PC-3 (cell line): ENCODE measurements around the gene NBAS. TPM values are rescaled to one million over a fixed set of nuclear protein-coding genes. Genes with fewer than 3 reads are reported as not detected.

ENCODE experiments used
- ATAC-seq: fragments of 200-7000 bp; cut with Tn5 transposase; 2 replicates; pipeline ENCODE4 v1.9.1; 2020; ENCODE audit warnings: mild to moderate bottlenecking, moderate library complexity
- BruUV-seq: library from RNA; stranded (reverse); fragments of 400-500 nt; replicated peaks from 2 replicates; lab custom pipeline; 2021; lab: Mats Ljungman, UMichigan
- CTCF ChIA-PET: fragments of 300-600 bp; sonication (Branson Sonifier 250); formaldehyde crosslinking; loops from one replicate; lab custom pipeline; 2022; ENCODE audit warnings: antibody characterized with exemption; lab: Charles Lee
- POLR2A ChIA-PET: fragments of 300-600 bp; sonication (Branson Sonifier 250); formaldehyde crosslinking; loops from one replicate; lab custom pipeline; 2022; ENCODE audit warnings: antibody characterized with exemption; ENCODE audit not compliant: unreplicated experiment; lab: Charles Lee
- DNase-seq: peaks from one replicate; pipeline ENCODE4 v3.0.0-alpha.2; 2015
- H2AFZ ChIP-seq: fragments of 300-600 bp; sonication (generic); 2 replicates; pipeline ENCODE4 v1.6.0; 2016; ENCODE audit warnings: antibody characterized with exemption, low read length
- H3F3A ChIP-seq: fragments of 300-600 bp; sonication (generic); one replicate; pipeline ENCODE4 v1.6.0; 2017; ENCODE audit warnings: antibody characterized with exemption, low read length, control low read depth, mild to moderate bottlenecking; ENCODE audit not compliant: unreplicated experiment
- H3K27ac ChIP-seq: fragments of 300-600 bp; sonication (generic); 2 replicates; pipeline ENCODE4 v1.5.1; 2016; ENCODE audit warnings: mild to moderate bottlenecking, low read length
- H3K27me3 ChIP-seq: fragments of 300-600 bp; sonication (generic); 2 replicates; pipeline ENCODE4 v1.6.1; 2016; ENCODE audit warnings: low read length, mixed read lengths
- H3K36me3 ChIP-seq: fragments of 300-600 bp; sonication (generic); 2 replicates; pipeline ENCODE4 v1.6.1; 2016; ENCODE audit warnings: low read depth, mixed run types, low read length, mixed read lengths
- H3K4me1 ChIP-seq: fragments of 300-600 bp; sonication (generic); 2 replicates; pipeline ENCODE4 v1.5.1; 2016; ENCODE audit warnings: low read length; ENCODE audit not compliant: insufficient read depth
- H3K4me2 ChIP-seq: fragments of 300-600 bp; sonication (generic); 2 replicates; pipeline ENCODE4 v1.6.0; 2016; ENCODE audit warnings: low read length
- H3K4me3 ChIP-seq: fragments of 300-600 bp; sonication (generic); 2 replicates; pipeline ENCODE4 v1.5.1; 2016; ENCODE audit warnings: mild to moderate bottlenecking, low read length, mixed read lengths
- H3K79me2 ChIP-seq: fragments of 300-600 bp; sonication (generic); 2 replicates; pipeline ENCODE4 v1.6.1; 2017; ENCODE audit warnings: low read length, mixed read lengths
- H3K9ac ChIP-seq: fragments of 300-600 bp; sonication (generic); 2 replicates; pipeline ENCODE4 v1.6.0; 2016; ENCODE audit warnings: mild to moderate bottlenecking, low read length
- H3K9me2 ChIP-seq: fragments of 300-600 bp; sonication (generic); replicated peaks from 2 replicates; pipeline ENCODE4 v1.6.1; 2016; ENCODE audit warnings: mixed run types, low read length, mixed read lengths
- H3K9me3 ChIP-seq: fragments of 300-600 bp; sonication (generic); 2 replicates; pipeline ENCODE4 v1.6.1; 2016; ENCODE audit warnings: low read length, mixed read lengths
- H4K20me1 ChIP-seq: fragments of 300-600 bp; sonication (generic); 2 replicates; pipeline ENCODE4 v1.6.1; 2016; ENCODE audit warnings: low read length, mixed read lengths
- EZH2 ChIP-seq: fragments of 300-600 bp; sonication (generic); IDR thresholded peaks from one replicate; pipeline ENCODE4 v1.6.1; 2017; ENCODE audit warnings: antibody characterized with exemption, mild to moderate bottlenecking, low read length; ENCODE audit not compliant: unreplicated experiment
- EZH2phosphoT487 ChIP-seq: fragments of 300-600 bp; sonication (generic); IDR thresholded peaks from 2 replicates; pipeline ENCODE4 v1.6.1; 2018; ENCODE audit warnings: mild to moderate bottlenecking, antibody characterized with exemption, low read length, borderline replicate concordance
- intact Hi-C: fragments of 100-400 bp; cut with micrococcal nuclease; formaldehyde crosslinking; loops from 2 replicates; pipeline ENCODE4 v1.9.0; 2023
- total RNA-seq: library from RNA; depleted of rRNA; stranded (reverse); fragments of >200 nt; gene quantifications from 2 replicates; pipeline ENCODE4 v1.2.3, GENCODE V29; 2014
- TF ChIP-seq, protein P1 (sequence below): fragments of 300-600 bp; sonication (generic); conservative IDR thresholded peaks from 2 replicates; pipeline ENCODE4 v1.5.1; 2017; ENCODE audit warnings: antibody characterized with exemption, low read depth, mild to moderate bottlenecking, low read length

NBAS gene
- total RNA-seq, 1 experiment from 2014 or later, result 37.2 TPM

DNA sequence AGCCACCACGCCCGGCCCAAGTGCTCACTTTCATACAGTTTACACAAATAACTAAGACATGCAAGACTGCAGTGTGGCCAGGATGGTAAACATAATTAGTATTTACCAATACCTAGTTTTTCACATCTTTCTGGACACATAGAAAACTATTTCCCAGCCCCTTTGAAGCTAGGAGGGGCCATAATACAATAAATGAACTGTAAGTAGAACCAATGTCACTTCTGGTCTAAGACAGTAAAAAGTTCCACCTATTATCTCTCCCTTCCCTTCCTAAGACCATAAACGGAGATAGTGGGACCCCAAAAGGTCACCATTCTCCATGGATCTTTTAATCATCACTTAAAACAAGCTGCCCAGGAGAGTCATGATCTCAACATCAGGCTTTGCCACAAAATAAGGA, 51.0 kb downstream of the NBAS start:
- H2AFZ ChIP-seq, result no peak overlapping the region
- H3K27ac ChIP-seq, result no peak overlapping the region
- BruUV-seq, result no TSS peak
- TF ChIP-seq EZH2 (no peak), EZH2phosphoT487 (no peak)
- TF ChIP-seq, protein P1, sequence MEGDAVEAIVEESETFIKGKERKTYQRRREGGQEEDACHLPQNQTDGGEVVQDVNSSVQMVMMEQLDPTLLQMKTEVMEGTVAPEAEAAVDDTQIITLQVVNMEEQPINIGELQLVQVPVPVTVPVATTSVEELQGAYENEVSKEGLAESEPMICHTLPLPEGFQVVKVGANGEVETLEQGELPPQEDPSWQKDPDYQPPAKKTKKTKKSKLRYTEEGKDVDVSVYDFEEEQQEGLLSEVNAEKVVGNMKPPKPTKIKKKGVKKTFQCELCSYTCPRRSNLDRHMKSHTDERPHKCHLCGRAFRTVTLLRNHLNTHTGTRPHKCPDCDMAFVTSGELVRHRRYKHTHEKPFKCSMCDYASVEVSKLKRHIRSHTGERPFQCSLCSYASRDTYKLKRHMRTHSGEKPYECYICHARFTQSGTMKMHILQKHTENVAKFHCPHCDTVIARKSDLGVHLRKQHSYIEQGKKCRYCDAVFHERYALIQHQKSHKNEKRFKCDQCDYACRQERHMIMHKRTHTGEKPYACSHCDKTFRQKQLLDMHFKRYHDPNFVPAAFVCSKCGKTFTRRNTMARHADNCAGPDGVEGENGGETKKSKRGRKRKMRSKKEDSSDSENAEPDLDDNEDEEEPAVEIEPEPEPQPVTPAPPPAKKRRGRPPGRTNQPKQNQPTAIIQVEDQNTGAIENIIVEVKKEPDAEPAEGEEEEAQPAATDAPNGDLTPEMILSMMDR, result no peak
- ChIA-PET POLR2A (no interaction called here), CTCF (no interaction called here)
- H3F3A ChIP-seq, result no peaks in the 10 kb centered on the region
- H3K9me2 ChIP-seq, result no peaks in the 10 kb centered on the region
- H4K20me1 ChIP-seq, result no peaks in the 10 kb centered on the region
- H3K9ac ChIP-seq, result no peak overlapping the region
- no peak overlapping the region for H3K4me3 ChIP-seq
- H3K27me3 ChIP-seq, result no peaks in the 10 kb centered on the region
- H3K4me1 ChIP-seq, result peaks cover 12% of the 10 kb centered on the region; the same call in 1 of the 2 replicates
- no peak for DNase-seq
- peaks cover 8% of the 10 kb centered on the region; the same call in 1 of the 2 replicates for H3K36me3 ChIP-seq
- ATAC-seq, result no peak
- H3K9me3 ChIP-seq, result no peaks in the 10 kb centered on the region
- intact Hi-C loops, result no loop called here
- no peak overlapping the region for H3K4me2 ChIP-seq
- no peaks in the 10 kb centered on the region for H3K79me2 ChIP-seq

- no peak overlapping the region for H3K9ac ChIP-seq
- H3K4me1 ChIP-seq, result peaks cover 12% of the 10 kb centered on the region; the same call in 1 of the 2 replicates
- H3K4me2 ChIP-seq, result no peak overlapping the region
- intact Hi-C loops, result no loop called here
- H4K20me1 ChIP-seq, result no peaks in the 10 kb centered on the region
- no peaks in the 10 kb centered on the region for H3K27me3 ChIP-seq
- DNase-seq, result no peak
- no peak overlapping the region for H2AFZ ChIP-seq
- H3K4me3 ChIP-seq, result no peak overlapping the region
- no peak for ATAC-seq
- ChIA-PET CTCF (no interaction called here), POLR2A (interaction anchor here (0.6 kb wide), 1 partner anchor 84 kb away, joined by 4 read pairs; no protein-coding TSS in a partner anchor)
- no TSS peak for BruUV-seq
- H3K36me3 ChIP-seq, result peaks cover 11% of the 10 kb centered on the region; the same call in 1 of the 2 replicates
- H3K9me2 ChIP-seq, result no peaks in the 10 kb centered on the region
- no peaks in the 10 kb centered on the region for H3K9me3 ChIP-seq
- no peaks in the 10 kb centered on the region for H3F3A ChIP-seq
- TF ChIP-seq, protein P1, result no peak
- TF ChIP-seq EZH2, result no peak
- no peak for TF ChIP-seq EZH2phosphoT487
- H3K27ac ChIP-seq, result no peak overlapping the region
- H3K79me2 ChIP-seq, result no peaks in the 10 kb centered on the region
These were observed 53.4 kb downstream of the NBAS start for GRCh38 chr2:15507697-15508096.

GRCh38 chr2:15507061-15507460, 54.1 kb downstream of the NBAS start:
- H3K36me3 ChIP-seq, result peaks cover 11% of the 10 kb centered on the region; the same call in 1 of the 2 replicates
- H3K27me3 ChIP-seq, result no peaks in the 10 kb centered on the region
- H3K79me2 ChIP-seq, result no peaks in the 10 kb centered on the region
- H3K4me1 ChIP-seq, result peaks cover 12% of the 10 kb centered on the region; the same call in 1 of the 2 replicates
- no peak overlapping the region for H3K27ac ChIP-seq
- ChIA-PET CTCF (no interaction called here), POLR2A (no interaction called here)
- H3K4me2 ChIP-seq, result no peak overlapping the region
- BruUV-seq, result no TSS peak
- no peak overlapping the region for H3K9ac ChIP-seq
- H2AFZ ChIP-seq, result no peak overlapping the region
- TF ChIP-seq, protein P1, result no peak
- TF ChIP-seq EZH2phosphoT487, result no peak
- no peak for TF ChIP-seq EZH2
- no peaks in the 10 kb centered on the region for H3K9me3 ChIP-seq
- intact Hi-C loops, result no loop called here
- H3K9me2 ChIP-seq, result no peaks in the 10 kb centered on the region
- DNase-seq (no peak), ATAC-seq (peak; percentile 24; the same call in 1 of the 2 replicates)
- no peak overlapping the region for H3K4me3 ChIP-seq
- H4K20me1 ChIP-seq, result no peaks in the 10 kb centered on the region
- no peaks in the 10 kb centered on the region for H3F3A ChIP-seq
